Measurements from ENCODE around the gene VMO1. TPM values are rescaled to one million over a fixed set of nuclear protein-coding genes. Genes with fewer than 3 reads are reported as not detected.

The VMO1 gene
- polyA plus RNA-seq, 1 donor from 2014 or later: 1.6 TPM

- Histone ChIP-seq H3K9me2 (ENCODE audit: insufficient read depth, low read length) (no peaks in the 10 kb centered on the region), H3K79me2 (replicated peaks; ENCODE audit: insufficient read depth, low read length) (no peaks in the 10 kb centered on the region), H3K36me3 (ENCODE audit: insufficient read depth, low read length) (no peaks in the 10 kb centered on the region), H4K20me1 (ENCODE audit: insufficient read depth) (no peaks in the 10 kb centered on the region), H3F3A (ENCODE audit: insufficient read depth, low read length, poor library complexity, severe bottlenecking) (no peaks in the 10 kb centered on the region), H3K4me3 (ENCODE audit: low read length) (no peak overlapping the region), H2AFZ (ENCODE audit: low read depth, low read length) (no peak overlapping the region), H3K27me3 (ENCODE audit: insufficient read depth, low read depth, low read length) (no peaks in the 10 kb centered on the region), H3K4me2 (ENCODE audit: low read length) (no peak overlapping the region), H3K9me3 (ENCODE audit: low read length) (no peaks in the 10 kb centered on the region), H3K9ac (ENCODE audit: low read length) (no peak overlapping the region), H3K27ac (ENCODE audit: low read length) (no peak overlapping the region)
- TF ChIP-seq REST (IDR thresholded peaks at IDR 0.05; ENCODE audit: borderline replicate concordance): no peak
- no peak for TF ChIP-seq RAD21 (conservative IDR thresholded peaks at IDR 0.05)
- TF ChIP-seq SMC3 (conservative IDR thresholded peaks at IDR 0.05; ENCODE audit: poor library complexity): no peak
- TF ChIP-seq POLR2AphosphoS5 (IDR thresholded peaks at IDR 0.05): no peak
- TF ChIP-seq EP300 (conservative IDR thresholded peaks at IDR 0.05; ENCODE audit: poor library complexity, severe bottlenecking): no peak
- no peak for TF ChIP-seq EZH2 (IDR thresholded peaks at IDR 0.05; ENCODE audit: borderline replicate concordance, insufficient read depth, low read length, poor library complexity, severe bottlenecking)
- TF ChIP-seq CTCF (IDR thresholded peaks at IDR 0.05; ENCODE audit: poor library complexity, severe bottlenecking): no peak
- no peak for TF ChIP-seq TAF1 (IDR thresholded peaks at IDR 0.05; ENCODE audit: low read depth)
Observed at GRCh38 chr17:4816826-4817225, 30.7 kb upstream of the VMO1 start.

- H3F3A ChIP-seq (ENCODE audit: insufficient read depth, low read length, poor library complexity, severe bottlenecking): no peaks in the 10 kb centered on the region
- H3K36me3 ChIP-seq (ENCODE audit: insufficient read depth, low read length): no peaks in the 10 kb centered on the region
- no peak overlapping the region for H2AFZ ChIP-seq (ENCODE audit: low read depth, low read length)
- H3K4me3 ChIP-seq (ENCODE audit: low read length): no peak overlapping the region
- no peak overlapping the region for H3K27ac ChIP-seq (ENCODE audit: low read length)
- H3K4me2 ChIP-seq (ENCODE audit: low read length): no peak overlapping the region
- H3K9me2 ChIP-seq (ENCODE audit: insufficient read depth, low read length): no peaks in the 10 kb centered on the region
- H3K9ac ChIP-seq (ENCODE audit: low read length): no peak overlapping the region
- no peaks in the 10 kb centered on the region for H3K27me3 ChIP-seq (ENCODE audit: insufficient read depth, low read depth, low read length)
- H3K79me2 ChIP-seq (replicated peaks; ENCODE audit: insufficient read depth, low read length): no peaks in the 10 kb centered on the region
- H3K9me3 ChIP-seq (ENCODE audit: low read length): no peaks in the 10 kb centered on the region
- H4K20me1 ChIP-seq (ENCODE audit: insufficient read depth): no peaks in the 10 kb centered on the region
- no peak for TF ChIP-seq EP300 (conservative IDR thresholded peaks at IDR 0.05; ENCODE audit: poor library complexity, severe bottlenecking)
- TF ChIP-seq POLR2AphosphoS5 (IDR thresholded peaks at IDR 0.05): no peak
- no peak for TF ChIP-seq REST (IDR thresholded peaks at IDR 0.05; ENCODE audit: borderline replicate concordance)
- TF ChIP-seq CTCF (IDR thresholded peaks at IDR 0.05; ENCODE audit: poor library complexity, severe bottlenecking): no peak
- TF ChIP-seq EZH2 (IDR thresholded peaks at IDR 0.05; ENCODE audit: borderline replicate concordance, insufficient read depth, low read length, poor library complexity, severe bottlenecking): no peak
- no peak for TF ChIP-seq TAF1 (IDR thresholded peaks at IDR 0.05; ENCODE audit: low read depth)
- TF ChIP-seq MXI1 (conservative IDR thresholded peaks at IDR 0.05; ENCODE audit: poor library complexity, severe bottlenecking): no peak
- TF ChIP-seq RAD21 (conservative IDR thresholded peaks at IDR 0.05): no peak
- no peak for TF ChIP-seq SMC3 (conservative IDR thresholded peaks at IDR 0.05; ENCODE audit: poor library complexity)
Observed at GRCh38 chr17:4815043-4815675, 29.0 kb upstream of the VMO1 start.
